ENCODE measurements around the gene ADAMTS19.

The ADAMTS19 gene

GRCh38 chr5:129696636-129697035 is 236.5 kb downstream of the ADAMTS19 start:
- Histone ChIP-seq H3K27ac (no peak overlapping the region), H3K4me3 (no peak overlapping the region)
- DNase-seq (ENCODE audit: low spot score), result no peak
- no peak for TF ChIP-seq CTCF (IDR thresholded peaks at IDR 0.05)

GRCh38 chr5:129698661-129699060 is 238.6 kb downstream of the ADAMTS19 start:
- no peak overlapping the region for H3K4me3 ChIP-seq
- no peak for DNase-seq (ENCODE audit: low spot score)

DNA sequence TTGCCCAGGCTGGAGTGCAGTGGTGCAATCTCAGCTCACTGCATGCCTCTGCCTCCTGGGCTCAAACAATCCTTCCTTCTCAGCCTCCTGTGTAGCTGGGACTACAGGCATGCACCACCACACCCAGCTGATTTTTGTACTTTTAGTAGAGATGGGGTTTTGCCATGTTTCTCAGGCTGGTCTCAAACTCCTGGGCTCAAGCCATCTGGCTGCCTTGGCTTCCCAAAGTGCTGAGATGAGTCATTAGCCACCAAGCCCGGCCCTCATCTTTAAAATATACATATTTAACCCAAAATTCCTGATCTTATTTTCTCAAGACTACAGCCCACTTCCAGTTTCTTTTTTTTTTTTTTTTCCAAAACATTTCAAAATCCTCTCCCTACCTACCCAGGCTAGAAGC is 256.1 kb downstream of the ADAMTS19 start:
- DNase-seq (ENCODE audit: low spot score), result no peak
- no peak overlapping the region for H3K4me3 ChIP-seq
- TF ChIP-seq CTCF (IDR thresholded peaks at IDR 0.05), result no peak
- no peak overlapping the region for H3K27ac ChIP-seq

More at GRCh38 chr5:129698661-129699060, 238.6 kb downstream of the ADAMTS19 start:
- no peak for TF ChIP-seq CTCF (IDR thresholded peaks at IDR 0.05)
- no peak overlapping the region for H3K27ac ChIP-seq

DNA sequence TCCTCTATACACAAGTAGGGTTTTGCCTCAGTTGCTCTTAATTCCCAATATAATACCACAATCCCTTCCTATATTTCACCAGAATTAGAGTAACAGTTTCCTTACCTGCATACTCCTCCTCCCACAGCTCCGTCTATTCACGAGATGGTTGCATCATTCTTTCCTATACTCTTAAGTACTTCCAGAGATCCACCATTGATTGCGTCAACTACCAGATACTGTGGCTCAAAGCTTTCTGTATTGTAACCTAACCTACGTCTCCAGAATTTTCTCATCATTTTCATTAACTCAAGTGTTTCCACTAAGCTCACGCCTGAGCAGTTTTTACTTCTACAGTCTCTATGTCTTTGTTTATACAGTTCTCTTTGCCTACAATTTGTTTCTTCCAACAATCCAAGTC is 256.6 kb downstream of the ADAMTS19 start:
- TF ChIP-seq CTCF (IDR thresholded peaks at IDR 0.05), result no peak
- Histone ChIP-seq H3K27ac (no peak overlapping the region), H3K4me3 (no peak overlapping the region)
- no peak for DNase-seq (ENCODE audit: low spot score)

DNA sequence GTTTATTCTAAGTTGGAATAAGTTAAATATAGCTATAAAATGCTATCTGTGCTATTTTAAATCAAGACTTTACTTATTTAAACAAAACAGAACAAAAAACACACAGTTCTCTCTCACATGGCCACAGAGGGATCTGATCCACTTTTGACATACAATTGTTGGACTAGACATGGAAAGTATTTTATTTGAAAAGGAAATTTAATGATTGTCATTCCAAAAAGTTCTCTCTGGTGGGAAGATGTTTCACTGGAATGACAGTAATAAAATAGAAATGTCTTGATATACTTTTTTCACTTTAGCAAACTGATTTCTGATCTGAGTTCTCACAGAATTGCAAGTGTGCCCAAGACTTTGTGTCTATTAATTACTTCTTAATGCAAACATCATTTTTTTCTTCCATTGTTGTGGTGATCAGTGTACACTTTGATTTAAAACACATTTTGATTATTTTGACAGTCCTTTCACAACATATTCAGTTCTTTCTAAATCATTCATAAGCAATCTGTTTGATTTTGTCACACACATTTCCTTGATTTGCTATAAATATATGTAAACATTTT is 257.7 kb downstream of the ADAMTS19 start:
- TF ChIP-seq CTCF (IDR thresholded peaks at IDR 0.05), result no peak
- Histone ChIP-seq H3K27ac (no peak overlapping the region), H3K4me3 (no peak overlapping the region)
- no peak for DNase-seq (ENCODE audit: low spot score)

GRCh38 chr5:129718471-129719090 is 258.5 kb downstream of the ADAMTS19 start:
- no peak overlapping the region for H3K4me3 ChIP-seq
- H3K27ac ChIP-seq, result no peak overlapping the region
- DNase-seq (ENCODE audit: low spot score), result no peak
- no peak for TF ChIP-seq CTCF (IDR thresholded peaks at IDR 0.05)

DNA sequence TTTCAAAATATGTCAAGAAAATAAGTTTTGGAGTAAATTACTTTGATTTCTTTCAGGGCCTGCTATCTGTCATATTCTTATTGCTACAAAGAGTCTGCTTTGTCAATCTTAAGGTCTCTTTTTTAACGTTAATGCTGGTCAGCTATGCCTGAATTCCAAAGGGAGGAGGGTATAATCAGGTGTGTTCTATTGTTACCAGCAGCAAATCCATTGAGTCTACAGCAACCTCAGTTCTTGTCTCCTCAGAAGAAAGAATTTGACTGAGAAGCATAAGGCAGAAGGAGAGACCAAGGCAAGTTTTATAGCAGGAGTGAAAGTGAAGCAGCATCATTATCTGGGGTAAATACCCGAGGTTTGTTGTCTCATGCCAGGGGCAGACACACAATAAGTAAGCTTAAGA is 264.1 kb downstream of the ADAMTS19 start:
- DNase-seq (ENCODE audit: low spot score), result no peak
- Histone ChIP-seq H3K27ac (no peak overlapping the region), H3K4me3 (no peak overlapping the region)
- TF ChIP-seq CTCF (IDR thresholded peaks at IDR 0.05), result no peak

Data from coronary artery (tissue), 2 donors.